GM21529 (cell line): Measurements from ENCODE around the gene MPEG1.

Experiments
- ATAC-seq: cut with Tn5 transposase; IDR thresholded peaks from one replicate; pipeline ENCODE4 v1.9.1; 2021; ENCODE audit not compliant: unreplicated experiment

Gene MPEG1, protein sequence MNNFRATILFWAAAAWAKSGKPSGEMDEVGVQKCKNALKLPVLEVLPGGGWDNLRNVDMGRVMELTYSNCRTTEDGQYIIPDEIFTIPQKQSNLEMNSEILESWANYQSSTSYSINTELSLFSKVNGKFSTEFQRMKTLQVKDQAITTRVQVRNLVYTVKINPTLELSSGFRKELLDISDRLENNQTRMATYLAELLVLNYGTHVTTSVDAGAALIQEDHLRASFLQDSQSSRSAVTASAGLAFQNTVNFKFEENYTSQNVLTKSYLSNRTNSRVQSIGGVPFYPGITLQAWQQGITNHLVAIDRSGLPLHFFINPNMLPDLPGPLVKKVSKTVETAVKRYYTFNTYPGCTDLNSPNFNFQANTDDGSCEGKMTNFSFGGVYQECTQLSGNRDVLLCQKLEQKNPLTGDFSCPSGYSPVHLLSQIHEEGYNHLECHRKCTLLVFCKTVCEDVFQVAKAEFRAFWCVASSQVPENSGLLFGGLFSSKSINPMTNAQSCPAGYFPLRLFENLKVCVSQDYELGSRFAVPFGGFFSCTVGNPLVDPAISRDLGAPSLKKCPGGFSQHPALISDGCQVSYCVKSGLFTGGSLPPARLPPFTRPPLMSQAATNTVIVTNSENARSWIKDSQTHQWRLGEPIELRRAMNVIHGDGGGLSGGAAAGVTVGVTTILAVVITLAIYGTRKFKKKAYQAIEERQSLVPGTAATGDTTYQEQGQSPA

DNA sequence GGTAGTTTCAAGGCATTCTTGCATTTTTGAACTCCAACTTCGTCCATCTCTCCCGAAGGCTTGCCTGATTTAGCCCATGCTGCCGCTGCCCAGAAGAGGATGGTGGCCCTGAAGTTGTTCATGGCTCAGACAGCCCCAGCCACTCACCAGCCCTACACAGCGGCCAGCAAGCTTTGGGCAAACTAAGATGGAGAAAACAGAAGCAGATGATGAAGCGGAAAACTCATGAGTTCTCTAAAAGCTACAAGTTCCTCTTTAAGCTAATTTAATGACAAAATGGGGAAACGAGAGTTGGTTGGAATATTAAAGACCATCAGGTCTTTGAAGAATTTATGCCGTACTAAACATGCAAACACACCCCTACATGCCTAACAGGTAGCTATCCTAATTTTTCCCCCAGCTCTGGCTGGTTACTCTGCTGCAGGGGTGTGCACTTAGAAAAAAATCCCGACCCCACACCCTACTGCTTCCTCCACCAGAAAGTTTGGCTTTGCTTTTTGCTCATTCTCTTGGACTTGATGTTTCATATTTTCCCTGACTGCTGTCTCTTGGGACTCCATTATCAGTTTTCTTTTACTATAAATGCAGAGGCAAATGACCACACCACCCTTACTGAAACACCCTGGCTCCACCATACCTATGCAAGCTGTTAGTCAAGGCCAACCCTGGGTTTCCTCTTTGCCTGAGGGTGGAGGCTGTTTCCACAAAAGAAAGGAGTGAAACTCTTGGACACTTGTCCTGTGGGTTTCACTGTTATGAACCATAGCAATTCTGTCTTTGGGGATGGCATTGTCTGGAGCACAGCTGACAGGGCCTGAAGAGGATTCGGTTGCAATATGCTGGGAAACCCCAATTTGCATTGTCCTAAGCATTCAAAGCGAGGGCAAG, at the start of gene MPEG1:
TSS of gene MPEG1 (minus strand) at position 184 of the 888 bp plus-strand sequence. CDS start at position 122, 62 bp downstream.
- ATAC-seq, result peak; percentile 14

DNA sequence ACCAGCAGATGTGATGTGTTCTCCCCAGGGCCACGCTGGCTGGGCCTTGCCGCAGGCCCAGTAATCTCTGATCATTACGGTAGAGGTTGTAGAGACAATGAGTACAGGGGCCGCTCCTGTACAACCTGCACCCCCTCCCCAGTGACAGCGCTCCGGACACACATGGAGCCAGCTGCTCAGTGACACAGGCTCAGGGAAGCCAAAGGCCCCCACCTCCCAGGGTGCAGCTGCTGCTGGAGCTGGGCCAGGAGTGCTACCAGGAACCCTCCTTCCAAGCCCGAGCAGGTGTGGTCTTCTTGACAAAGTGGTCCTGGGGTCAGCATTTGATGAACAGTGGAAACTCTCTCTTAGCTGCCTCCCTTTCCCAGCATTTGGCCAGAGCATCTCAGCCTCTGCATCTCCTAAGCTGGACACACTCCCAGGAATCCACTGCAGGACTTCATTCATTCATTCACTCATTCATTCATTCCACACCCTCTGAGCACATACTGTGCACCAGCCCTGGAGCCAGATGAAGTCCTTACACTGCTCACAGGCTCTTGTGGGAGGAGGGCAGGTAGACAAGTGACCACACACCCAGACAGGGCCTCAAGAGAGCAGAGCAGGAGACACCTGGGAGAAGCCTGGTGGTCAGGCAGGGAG, 49.6 kb upstream of the MPEG1 start:
- no peak for ATAC-seq

DNA sequence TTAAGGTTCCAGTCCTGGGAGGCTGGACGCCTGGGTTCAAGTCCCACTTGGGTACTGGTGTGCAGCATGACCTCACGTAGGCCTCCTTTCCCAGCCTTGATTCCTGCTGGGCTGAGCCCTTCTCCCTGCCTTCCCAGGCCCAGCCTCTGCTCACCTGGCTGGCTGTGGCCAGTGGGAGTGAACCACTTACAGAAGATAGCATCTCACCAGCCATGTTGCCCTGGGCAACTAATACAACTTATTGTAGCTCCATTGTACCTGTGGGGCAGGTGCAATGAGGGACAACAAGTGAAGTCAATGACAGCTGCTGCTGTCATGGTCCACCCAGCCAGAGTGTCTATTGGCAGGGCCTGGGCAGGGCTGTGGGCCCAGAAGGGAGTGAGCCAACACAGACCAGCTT, 48.4 kb upstream of the MPEG1 start:
- ATAC-seq, result no peak

DNA sequence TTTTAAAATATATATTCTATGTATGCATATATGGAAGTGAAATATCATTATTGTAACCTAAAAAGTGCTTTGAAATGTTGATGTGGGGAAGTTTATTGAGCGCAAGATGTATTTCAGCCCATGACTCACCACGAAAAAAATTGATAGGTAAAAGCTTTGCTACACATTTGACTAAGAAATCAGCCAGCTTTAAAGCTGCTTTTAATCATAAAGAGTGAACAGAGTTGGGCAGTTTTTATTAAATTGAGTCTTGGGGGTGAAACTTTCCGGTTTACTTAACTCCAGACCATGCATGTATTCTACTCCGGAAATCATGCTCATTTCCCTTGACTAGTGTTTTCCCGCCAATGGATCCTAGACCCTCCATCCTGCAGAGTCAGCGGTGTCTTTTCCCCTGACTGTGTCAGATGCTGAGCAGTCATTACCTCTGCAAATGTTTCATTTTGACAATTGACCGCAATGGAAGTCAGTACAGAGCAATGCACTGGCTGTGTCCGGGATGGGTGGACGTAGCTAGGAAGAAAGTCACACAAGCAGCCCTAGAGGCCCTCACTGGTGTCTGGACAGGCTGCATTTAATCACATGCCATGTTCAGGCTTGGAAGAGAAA, 47.2 kb upstream of the MPEG1 start:
- peak; percentile 54 for ATAC-seq

DNA sequence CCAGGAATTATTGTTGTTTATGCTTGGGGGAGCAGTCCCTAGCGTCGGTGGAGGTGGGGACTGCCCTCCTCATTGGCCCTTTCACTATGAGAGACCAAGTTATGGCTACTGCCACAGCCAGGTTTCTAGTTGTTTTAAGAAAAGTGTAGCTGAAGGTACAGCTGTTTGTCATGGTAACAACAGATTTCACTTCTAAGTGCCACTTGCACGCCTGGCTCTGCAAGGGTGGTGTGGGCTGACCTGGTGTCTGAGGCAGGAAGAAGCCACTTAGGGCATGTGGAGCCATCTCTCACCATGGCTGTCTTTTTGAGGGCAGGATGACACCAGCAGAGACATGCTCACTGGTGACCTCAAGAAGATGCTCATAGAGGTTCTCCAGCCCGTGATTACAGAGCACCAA, 46.3 kb upstream of the MPEG1 start:
- ATAC-seq, result no peak

DNA sequence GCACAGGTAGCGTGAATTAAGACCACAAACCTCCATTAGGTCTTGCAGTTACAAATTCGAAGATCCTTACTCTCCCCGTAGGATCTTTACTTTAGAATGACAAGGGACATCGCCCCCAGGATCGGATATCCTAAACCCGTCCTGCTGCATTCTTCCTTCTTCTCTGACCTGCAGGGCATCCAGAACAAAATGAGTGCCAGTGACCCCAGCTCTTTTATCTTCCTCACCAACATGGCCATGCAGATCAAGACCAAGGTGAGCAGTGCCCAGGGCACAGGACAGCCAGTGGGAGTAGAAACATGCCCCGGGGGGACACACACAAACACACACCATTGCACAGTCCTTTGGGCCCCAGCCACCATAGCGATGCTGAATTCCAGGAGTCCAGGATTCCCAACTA, 42.6 kb upstream of the MPEG1 start:
- ATAC-seq, result no peak

DNA sequence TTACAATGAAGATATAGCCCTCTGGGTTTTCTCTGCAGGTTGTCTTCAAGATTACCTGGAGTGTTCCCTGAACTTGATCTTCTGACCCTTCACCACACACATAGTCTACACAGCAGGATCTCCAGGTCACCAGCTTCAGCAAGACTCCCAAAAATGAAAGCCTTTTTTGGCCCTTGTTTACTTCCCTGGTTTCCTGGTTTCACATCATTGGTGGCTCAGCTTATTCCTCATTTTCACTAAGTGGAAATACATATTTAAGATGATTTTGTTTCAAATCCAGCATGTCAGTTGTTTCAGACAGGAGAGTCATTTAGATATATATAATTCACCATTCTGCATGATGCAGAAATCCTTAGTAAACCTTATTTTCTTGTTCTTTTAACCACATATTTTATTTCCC, 41.6 kb upstream of the MPEG1 start:
- ATAC-seq, result no peak

DNA sequence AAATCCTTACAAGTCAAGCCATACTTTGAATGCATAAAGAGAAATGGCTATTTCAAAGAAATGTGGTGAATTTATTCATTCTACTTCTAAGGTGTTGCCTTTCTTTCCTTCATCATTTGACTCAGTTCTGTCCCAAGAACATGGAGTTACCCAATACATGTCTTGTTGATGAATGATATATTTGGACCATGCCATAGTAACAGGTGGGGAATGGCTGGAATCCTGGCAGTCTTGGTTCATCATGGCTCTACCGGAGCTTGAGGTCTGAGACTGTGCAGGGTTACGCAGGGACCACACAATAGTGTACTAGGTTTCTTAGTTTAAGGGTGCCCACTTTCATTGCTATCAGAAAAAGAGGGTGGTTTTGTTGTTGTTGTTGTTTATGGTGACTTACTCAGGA, 40.3 kb upstream of the MPEG1 start:
- ATAC-seq, result no peak

DNA sequence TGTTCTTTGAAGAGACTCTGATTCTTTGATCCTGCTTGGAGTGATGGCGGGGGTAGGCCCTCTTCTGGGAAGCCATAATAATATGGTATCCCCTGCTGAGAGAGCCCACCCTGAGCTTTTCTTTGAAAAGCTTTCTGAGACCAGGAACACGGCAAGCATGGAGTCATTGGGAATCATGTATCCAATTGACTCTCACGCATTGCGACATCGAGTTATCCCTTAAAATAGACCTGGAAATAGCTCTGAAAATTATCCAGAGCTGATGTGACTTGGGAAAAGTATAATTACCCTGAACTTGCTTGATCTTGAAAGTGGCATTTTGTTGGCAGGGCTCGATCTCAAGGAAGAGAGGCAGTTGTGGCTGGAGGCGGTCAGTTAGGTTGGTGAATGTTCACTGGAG, 36.8 kb upstream of the MPEG1 start:
- ATAC-seq, result no peak

DNA sequence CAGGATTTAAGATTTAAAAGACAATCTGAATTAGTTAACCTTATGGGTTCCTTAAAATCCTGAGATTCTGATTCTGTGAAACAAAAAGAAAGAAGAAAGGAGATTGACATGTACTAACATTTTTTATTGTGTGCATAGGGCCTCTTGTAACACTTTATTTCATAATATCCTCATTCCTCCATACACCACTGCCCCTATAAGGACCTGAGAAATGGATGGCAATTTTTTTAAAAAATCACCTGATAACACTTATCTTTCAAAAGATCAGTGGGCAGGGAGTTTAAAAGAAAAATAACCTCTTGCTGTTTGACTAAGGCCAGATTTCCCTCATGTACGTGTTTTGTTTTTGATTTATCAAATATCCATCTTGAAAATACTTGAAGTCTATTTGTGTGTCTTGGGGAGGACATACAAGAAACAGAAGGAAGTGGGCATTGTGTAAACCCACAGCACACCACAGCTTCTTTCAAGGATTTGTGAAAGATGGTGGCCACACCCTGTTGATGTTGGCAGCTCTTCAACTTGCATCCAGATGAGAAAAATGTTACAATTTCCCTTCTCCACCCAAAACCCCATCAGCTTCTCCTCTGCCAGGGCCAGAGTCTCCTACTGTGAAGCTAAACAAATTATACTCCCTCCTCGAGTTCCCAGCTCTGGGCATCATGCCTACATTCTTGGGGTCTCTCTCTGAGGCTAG, 35.0 kb upstream of the MPEG1 start:
- no peak for ATAC-seq

DNA sequence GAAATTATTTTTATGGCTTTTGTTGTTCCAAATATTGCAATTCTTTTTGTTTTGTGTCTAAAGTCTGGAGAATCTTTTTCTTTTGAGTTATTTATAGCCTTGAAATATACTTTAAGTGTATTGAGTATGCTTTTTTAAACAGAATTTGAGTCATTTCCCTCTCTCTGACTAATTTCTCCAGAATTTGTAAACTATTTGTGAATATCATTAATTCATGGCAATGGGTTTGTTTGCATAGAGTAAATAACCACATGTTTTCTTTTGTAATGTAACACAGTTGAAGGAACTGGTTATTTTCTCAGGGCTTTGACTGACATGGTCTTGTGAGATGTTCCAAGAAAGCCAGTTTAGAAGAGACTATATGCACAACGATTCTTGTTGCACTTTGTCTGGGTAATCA, 30.9 kb upstream of the MPEG1 start:
- ATAC-seq, result no peak

DNA sequence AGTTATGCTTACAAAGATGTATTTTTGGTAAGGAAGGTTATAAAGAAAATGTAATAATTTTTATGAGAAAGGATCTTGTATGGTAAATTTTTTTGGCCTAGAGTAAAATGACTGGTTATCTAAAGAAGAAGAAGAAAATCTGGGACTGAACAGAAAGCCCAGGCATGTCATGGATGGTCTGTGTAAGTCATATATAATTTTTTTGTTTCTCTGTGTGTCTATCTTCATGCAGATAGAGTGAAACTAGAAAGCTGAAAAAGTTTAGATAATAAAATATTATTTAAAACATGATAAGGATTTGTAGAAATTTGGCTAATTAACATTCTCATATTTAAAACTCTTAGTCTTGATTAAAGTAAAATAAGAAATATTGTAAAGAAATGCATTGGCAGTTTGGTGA, 27.6 kb upstream of the MPEG1 start:
- ATAC-seq, result no peak

DNA sequence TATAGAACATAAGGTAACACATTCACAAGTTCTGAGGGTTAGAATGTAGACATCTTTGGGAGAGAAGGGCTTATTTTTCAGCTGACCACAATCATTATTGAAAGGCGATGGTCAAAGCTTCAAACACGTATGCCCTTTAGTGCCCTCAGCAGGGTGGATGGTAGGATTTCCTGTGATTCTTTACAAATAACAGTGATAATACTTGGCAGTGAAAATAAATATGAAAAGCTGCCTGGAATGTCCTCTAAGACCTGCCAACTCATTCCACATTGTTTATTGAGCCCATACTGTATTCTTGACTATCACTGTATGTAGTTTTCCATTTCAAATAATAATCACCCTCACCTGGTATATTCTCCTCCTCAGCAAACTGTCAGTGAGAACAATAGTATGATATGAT, 13.7 kb upstream of the MPEG1 start:
- no peak for ATAC-seq

DNA sequence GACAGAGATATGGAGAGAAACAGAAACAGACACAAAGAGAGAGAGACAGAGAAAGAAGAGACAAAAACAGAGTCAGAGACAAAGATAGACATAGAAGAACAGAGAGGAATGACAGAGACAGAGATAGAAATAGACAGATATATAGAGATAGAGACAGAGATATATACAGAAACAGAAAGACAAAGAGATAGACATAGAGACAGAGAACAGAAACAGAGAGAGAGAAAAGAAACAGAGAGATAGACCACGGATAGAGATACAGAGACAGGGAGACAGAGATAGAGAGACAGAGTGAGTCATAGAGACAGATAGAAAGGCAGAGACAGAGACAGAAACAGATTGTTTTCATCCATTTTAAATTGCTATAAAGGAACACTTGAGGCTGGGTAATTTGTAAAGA, 12.3 kb upstream of the MPEG1 start:
- peak; percentile 48 for ATAC-seq

DNA sequence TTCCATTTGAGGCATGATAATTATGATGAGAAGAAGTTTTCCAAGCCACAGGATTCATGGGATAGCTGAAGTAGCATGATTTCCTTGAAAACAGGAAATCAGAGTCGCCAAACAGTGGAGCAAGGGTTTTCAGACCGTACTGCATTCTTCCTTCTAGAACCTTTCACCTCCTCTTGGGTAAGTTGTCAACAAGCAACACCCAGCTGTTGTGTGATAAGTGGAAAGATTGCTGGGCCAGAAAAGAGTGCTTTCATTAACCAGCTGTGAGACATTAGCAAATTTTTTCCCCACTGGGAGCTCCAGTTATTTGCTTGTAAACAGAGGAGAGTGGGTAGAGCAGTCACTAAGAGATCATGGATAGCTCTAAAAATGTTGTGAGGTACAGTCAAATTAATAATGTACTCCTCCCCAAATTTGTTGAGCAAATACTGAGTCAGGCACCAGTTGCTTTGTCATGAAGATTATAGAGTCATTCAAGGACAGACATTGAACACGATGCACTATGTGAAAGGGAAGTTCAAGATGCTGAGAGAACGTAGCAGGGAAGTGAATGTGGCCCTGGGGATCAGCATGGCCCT, 11.7 kb upstream of the MPEG1 start:
- peak; percentile 35 for ATAC-seq

DNA sequence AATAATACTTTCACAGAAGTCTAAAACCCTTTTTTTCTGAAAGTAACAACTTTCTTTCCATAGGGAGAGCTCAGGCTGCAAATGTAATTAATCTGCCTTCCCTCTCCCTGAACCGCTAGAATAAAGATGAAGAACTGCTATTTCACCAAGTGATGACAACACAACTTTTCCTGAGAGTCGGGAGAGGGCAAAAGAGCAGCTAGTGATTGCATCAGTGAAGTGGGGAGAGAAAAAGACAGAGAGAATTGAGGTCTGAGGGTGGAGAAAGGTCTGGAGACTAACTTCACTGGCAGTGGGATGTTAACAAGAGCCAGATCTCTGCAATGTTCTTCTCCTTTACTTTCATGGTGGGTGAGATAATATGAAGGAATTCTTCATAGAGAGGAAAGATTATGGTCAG, 10.9 kb upstream of the MPEG1 start:
- no peak for ATAC-seq

DNA sequence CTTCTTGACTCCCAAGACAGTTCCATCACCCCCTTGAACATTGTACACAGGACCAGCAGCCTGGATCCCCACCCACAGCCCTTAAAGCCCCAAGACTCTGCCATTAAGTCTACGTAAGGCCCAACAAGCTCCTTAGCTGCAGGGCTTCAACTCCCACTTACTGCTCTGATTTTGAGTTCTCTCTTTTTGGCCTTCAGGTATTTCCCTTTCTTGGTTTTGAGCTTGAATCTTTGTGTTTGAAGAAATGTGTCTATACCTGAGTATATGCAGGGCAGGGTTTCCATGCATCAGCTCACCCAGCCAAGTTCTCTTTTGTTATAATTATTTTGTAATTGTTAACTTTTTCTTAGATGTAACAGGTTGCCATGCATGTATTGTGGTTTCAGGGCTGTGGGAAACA, 10.4 kb upstream of the MPEG1 start:
- ATAC-seq, result no peak

DNA sequence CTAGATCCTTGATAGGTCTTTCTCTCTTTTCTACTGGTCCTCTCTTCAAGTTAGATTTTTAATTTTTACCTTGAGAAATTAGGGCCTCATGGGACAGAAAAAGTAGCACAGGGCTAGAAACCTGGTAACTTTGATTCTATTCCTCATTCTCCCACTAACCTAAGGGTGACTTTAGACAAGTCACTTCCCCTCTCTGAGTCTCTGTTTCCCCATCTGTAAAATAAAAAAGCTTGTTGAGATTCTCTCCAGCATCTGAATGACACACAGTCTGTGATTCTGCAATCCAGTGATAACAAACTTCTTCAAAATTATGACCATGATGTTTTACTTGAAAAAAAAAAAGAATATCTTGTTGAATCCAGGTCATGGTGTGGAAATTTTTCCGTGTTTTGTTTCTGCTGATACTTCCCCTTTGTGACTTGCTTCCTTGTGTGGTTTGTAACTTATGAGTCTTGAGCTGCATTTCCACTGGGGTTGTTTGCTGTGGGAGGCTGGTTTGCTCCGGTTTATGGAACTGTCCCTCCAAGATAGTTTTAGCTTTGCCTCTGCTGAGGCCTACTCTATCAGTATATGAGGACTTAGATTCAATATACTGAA, 9.8 kb upstream of the MPEG1 start:
- no peak for ATAC-seq

DNA sequence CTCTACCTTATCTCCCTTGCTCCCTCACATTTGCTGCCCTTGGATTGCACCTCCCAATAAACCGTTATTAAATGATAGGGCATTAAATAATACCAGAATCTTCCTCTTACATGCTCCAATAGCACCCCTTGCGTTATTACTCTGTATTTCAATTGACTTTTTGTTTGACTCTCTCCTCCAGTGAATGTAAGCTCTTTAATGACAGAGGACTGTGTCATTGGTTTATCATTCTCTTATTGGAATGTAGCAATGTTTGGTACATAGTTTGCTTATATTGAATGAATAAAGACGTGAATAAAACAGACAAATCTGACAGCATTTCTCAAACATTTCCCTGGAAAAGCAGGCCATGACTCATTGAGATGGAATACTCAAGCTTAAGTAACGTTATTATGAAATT, 8.7 kb upstream of the MPEG1 start:
- ATAC-seq, result no peak
